HCT116 (cell line): Measurements from ENCODE around the gene FER. TPM values are rescaled to one million over a fixed set of nuclear protein-coding genes. Genes with fewer than 3 reads are reported as not detected.
A peak's percentile ranks its signal among the peaks of the same experiment; 100 is the strongest.

ENCODE experiments used
- ATAC-seq: fragments of 200-7000 bp; cut with Tn5 transposase; 2 replicates; pipeline ENCODE4 v1.9.1; 2020; ENCODE audit warnings: mild to moderate bottlenecking, moderate library complexity
- BruUV-seq: library from RNA; stranded (reverse); fragments of 400-500 nt; replicated peaks from 2 replicates; lab custom pipeline; 2021; lab: Mats Ljungman, UMichigan
- CTCF ChIA-PET: fragments of 300-600 bp; sonication (Branson Sonifier 250); formaldehyde crosslinking; loops from one replicate; lab custom pipeline; 2021; ENCODE audit warnings: antibody characterized with exemption; lab: Charles Lee
- POLR2A ChIA-PET: fragments of 300-600, 350-600 bp; sonication (Branson Sonifier 250); formaldehyde crosslinking; loops from one replicate; lab custom pipeline; 2021; ENCODE audit warnings: antibody characterized with exemption; lab: Charles Lee
- RAD21 ChIA-PET, 2 experiments: fragments of 300-600 bp; sonication (Branson Sonifier 250); formaldehyde crosslinking; loops; one replicate each; lab custom pipeline; 2023; ENCODE audit warnings: low total read pairs in 2 of 2; ENCODE audit not compliant: uncharacterized antibody in 2 of 2, unreplicated experiment in 2 of 2, low non-redundant PET in 1 of 2; lab: Charles Lee
- DNase-seq: peaks from one replicate; pipeline ENCODE4 v3.0.0-alpha.2; 2010; ENCODE audit warnings: low read depth, low spot score
- H2AFZ ChIP-seq: fragments of 200-600 bp; shearing (Covaris generic), sonication (generic); 2 replicates; pipeline ENCODE4 v1.6.1; 2017; ENCODE audit warnings: low read depth, mixed run types, mixed read lengths, antibody characterized with exemption, low read length; ENCODE audit not compliant: poor library complexity, severe bottlenecking
- H3K27ac ChIP-seq: 2 replicates; pipeline ENCODE4 v1.5.1; 2012; ENCODE audit warnings: low read depth, low read length
- H3K27me3 ChIP-seq: fragments of 200-600 bp; sonication (generic); 2 replicates; pipeline ENCODE4 v1.6.1; 2016; ENCODE audit warnings: mixed run types, low read length, mixed read lengths; ENCODE audit not compliant: insufficient read depth
- H3K36me3 ChIP-seq, 2 experiments: fragments of 200-500 bp in 1 of 2; fragments of 200-600 bp in 1 of 2; sonication (Bioruptor generic) in 1 of 2; sonication (generic) in 1 of 2; 2 replicates each; pipeline versions ENCODE4 v1.5.1 to v1.6.1; 2014 to 2016; ENCODE audit warnings: low read length in 2 of 2, inconsistent platforms in 1 of 2, mixed read lengths in 1 of 2, mixed run types in 1 of 2; ENCODE audit not compliant: insufficient read depth in 2 of 2, control insufficient read depth in 1 of 2
- H3K4me1 ChIP-seq, 2 experiments: fragments of 200-600 bp in 1 of 2; sonication (generic) in 1 of 2; 2 replicates each; pipeline versions ENCODE4 v1.5.1 to v1.6.1; 2012 to 2017; ENCODE audit warnings: low read length in 2 of 2, inconsistent platforms in 1 of 2, mild to moderate bottlenecking in 1 of 2, mixed read lengths in 1 of 2, mixed run types in 1 of 2, moderate library complexity in 1 of 2; ENCODE audit not compliant: insufficient read depth in 2 of 2, control insufficient read depth in 1 of 2
- H3K4me2 ChIP-seq: fragments of 200-600 bp; sonication (generic); 2 replicates; pipeline ENCODE4 v1.6.1; 2017; ENCODE audit warnings: mixed run types, low read length, mixed read lengths
- H3K4me3 ChIP-seq, 2 experiments: fragments of 200-600 bp in 1 of 2; sonication (generic) in 1 of 2; replicated peaks in 1 of 2; 2 replicates each; pipeline ENCODE4 v1.5.1; 2011 to 2016; ENCODE audit warnings: low read length in 2 of 2, control low read depth in 1 of 2, low read depth in 1 of 2, mild to moderate bottlenecking in 1 of 2, mixed read lengths in 1 of 2, mixed run types in 1 of 2
- H3K79me2 ChIP-seq: fragments of 200-600 bp; sonication (generic); 2 replicates; pipeline ENCODE4 v1.6.1; 2017; ENCODE audit warnings: mild to moderate bottlenecking, mixed run types, low read length, moderate library complexity, mixed read lengths; ENCODE audit not compliant: insufficient read depth
- H3K9ac ChIP-seq: fragments of 200-600 bp; sonication (generic); 2 replicates; pipeline ENCODE4 v1.6.1; 2016; ENCODE audit warnings: low read length, mixed read lengths
- H3K9me2 ChIP-seq: fragments of 200-600 bp; sonication (generic), shearing (Covaris generic); 2 replicates; pipeline ENCODE4 v1.6.1; 2017; ENCODE audit warnings: mixed run types, mild to moderate bottlenecking, moderate library complexity; ENCODE audit not compliant: insufficient read depth
- H3K9me3 ChIP-seq, 2 experiments: fragments of 200-500 bp in 1 of 2; fragments of 200-600 bp in 1 of 2; sonication (Bioruptor generic) in 1 of 2; sonication (generic) in 1 of 2; 2 replicates each; pipeline ENCODE4 v1.6.1; 2014 to 2017; ENCODE audit warnings: low read length in 2 of 2, mixed read lengths in 2 of 2, inconsistent platforms in 1 of 2, low read depth in 1 of 2, mild to moderate bottlenecking in 1 of 2, mixed run types in 1 of 2, moderate library complexity in 1 of 2; ENCODE audit not compliant: control insufficient read depth in 1 of 2, insufficient read depth in 1 of 2
- H4K20me1 ChIP-seq: fragments of 200-600 bp; sonication (generic), shearing (Covaris generic); 2 replicates; pipeline ENCODE4 v1.6.1; 2017; ENCODE audit warnings: mixed run types, mild to moderate bottlenecking, moderate library complexity; ENCODE audit not compliant: insufficient read depth
- ATF3 ChIP-seq: IDR thresholded peaks from 2 replicates; pipeline ENCODE4 v1.6.1; 2012
- CBX3 ChIP-seq: IDR thresholded peaks from 2 replicates; pipeline ENCODE4 v1.6.1; 2012; ENCODE audit warnings: low read depth
- CTCF ChIP-seq, 3 experiments: fragments of 200-600 bp in 1 of 3; sonication (generic) in 1 of 3; IDR thresholded peaks in 2 of 3; conservative IDR thresholded peaks in 1 of 3; 2 replicates each; pipeline ENCODE4 v1.5.1; 2012 to 2017; ENCODE audit warnings: low read depth in 2 of 3, low read length in 2 of 3, antibody characterized with exemption in 1 of 3, borderline replicate concordance in 1 of 3, control low read depth in 1 of 3, mild to moderate bottlenecking in 1 of 3, mixed read lengths in 1 of 3, mixed run types in 1 of 3, moderate library complexity in 1 of 3; ENCODE audit not compliant: insufficient read depth in 1 of 3
- EGR1 ChIP-seq: IDR thresholded peaks from 2 replicates; pipeline ENCODE4 v1.6.1; 2012; ENCODE audit warnings: low read depth
- ELF1 ChIP-seq: IDR thresholded peaks from 2 replicates; pipeline ENCODE4 v1.6.1; 2012; ENCODE audit warnings: low read depth, borderline replicate concordance
- EZH2 ChIP-seq: fragments of 200-600 bp; sonication (generic); IDR thresholded peaks from 2 replicates; pipeline ENCODE4 v1.6.1; 2017; ENCODE audit warnings: antibody characterized with exemption, mixed run types
- FOSL1 ChIP-seq: IDR thresholded peaks from 2 replicates; pipeline ENCODE4 v1.6.1; 2012; ENCODE audit warnings: low read depth
- MAX ChIP-seq: IDR thresholded peaks from 2 replicates; pipeline ENCODE4 v1.6.1; 2012
- POLR2A ChIP-seq: IDR thresholded peaks from 2 replicates; pipeline ENCODE4 v1.7.0; 2011; ENCODE audit warnings: borderline replicate concordance; ENCODE audit not compliant: insufficient read depth, insufficient read length; ENCODE audit errors: extremely low read depth
- POLR2AphosphoS5 ChIP-seq: IDR thresholded peaks from 2 replicates; pipeline ENCODE4 v1.6.1; 2011; ENCODE audit warnings: mild to moderate bottlenecking, low read depth, low read length, moderate library complexity
- RAD21 ChIP-seq: IDR thresholded peaks from 2 replicates; pipeline ENCODE4 v1.6.1; 2012; ENCODE audit warnings: low read depth, mild to moderate bottlenecking
- REST ChIP-seq: IDR thresholded peaks from 2 replicates; pipeline ENCODE4 v1.6.1; 2012; ENCODE audit warnings: low read depth
- SIN3A ChIP-seq: IDR thresholded peaks from 2 replicates; pipeline ENCODE4 v1.6.1; 2012; ENCODE audit warnings: low read depth
- SP1 ChIP-seq: IDR thresholded peaks from 2 replicates; pipeline ENCODE4 v1.6.1; 2012; ENCODE audit warnings: low read depth
- TCF7L2 ChIP-seq: IDR thresholded peaks from 2 replicates; pipeline ENCODE4 v1.7.0; 2011; ENCODE audit warnings: borderline replicate concordance, inconsistent platforms; ENCODE audit not compliant: insufficient read depth, insufficient read length; ENCODE audit errors: extremely low read depth
- YY1 ChIP-seq: IDR thresholded peaks from 2 replicates; pipeline ENCODE4 v1.6.1; 2011; ENCODE audit warnings: low read length, low read depth, moderate library complexity, mild to moderate bottlenecking; ENCODE audit not compliant: insufficient replicate concordance; ENCODE audit errors: extremely low read depth
- ZBTB33 ChIP-seq: IDR thresholded peaks from 2 replicates; pipeline ENCODE4 v1.6.1; 2011; ENCODE audit warnings: mild to moderate bottlenecking, low read length, moderate library complexity; ENCODE audit not compliant: insufficient replicate concordance; ENCODE audit errors: extremely low read depth
- ZFX ChIP-seq: fragments of 450-650 bp; IDR thresholded peaks from 2 replicates; pipeline ENCODE4 v1.6.1; 2017
- ZNF274 ChIP-seq: fragments of 200-500 bp; sonication (Bioruptor generic); IDR thresholded peaks from 2 replicates; pipeline ENCODE4 v1.6.1; 2014; ENCODE audit warnings: mild to moderate bottlenecking, low read depth, low read length, inconsistent platforms
- intact Hi-C: fragments of 100-400 bp; cut with micrococcal nuclease; formaldehyde crosslinking; loops from 2 replicates; pipeline ENCODE4 v1.10.0; 2022
- total RNA-seq: library from RNA; stranded (reverse); gene quantifications from one replicate; pipeline ENCODE4 v1.2.1, GENCODE V29; 2021; ENCODE audit not compliant: unreplicated experiment

The FER gene
- total RNA-seq, 1 experiment from 2014 or later = 32.0 TPM

GRCh38 chr5:108801301-108801700 is 53.6 kb downstream of the FER start:
- intact Hi-C loops = no loop called here

More at GRCh38 chr5:108801301-108801700, 53.6 kb downstream of the FER start:
- TF ChIP-seq CBX3 (no peak), ELF1 (no peak), YY1 (no peak), REST (no peak), MAX (no peak), TCF7L2 (no peak), ZBTB33 (no peak), ATF3 (no peak), ZNF274 (no peak), POLR2A (no peak), FOSL1 (no peak), RAD21 (no peak), EZH2 (no peak), CTCF (IDR thresholded peaks at IDR 0.05 in 2 of 3, conservative IDR thresholded peaks at IDR 0.05 in 1 of 3; ENCODE audit: borderline replicate concordance in 1 of 3, insufficient read depth in 1 of 3, low read depth in 2 of 3, low read length in 2 of 3) (no peak), POLR2AphosphoS5 (no peak), ZFX (no peak), SIN3A (no peak), EGR1 (no peak), SP1 (no peak)
- no peak overlapping the region for H2AFZ ChIP-seq
- H3K4me2 ChIP-seq = peak overlapping the region; percentile 69
- ATAC-seq (peak; percentile 56), DNase-seq (no peak)
- RAD21 ChIA-PET = no interaction called here
- H3K9me2 ChIP-seq = no peaks in the 10 kb centered on the region
- H3K9me3 ChIP-seq = peaks cover 0 to 4% of the 10 kb centered on the region in 2 experiments; a peak in 2 of 4 replicates
- peak overlapping the region in 1 of 2 experiments; percentile 20; a peak in 1 of 4 replicates for H3K4me3 ChIP-seq
- H3K27ac ChIP-seq = peak overlapping the region; percentile 61
- peak overlapping the region; percentile 38 for H3K9ac ChIP-seq
- no peaks in the 10 kb centered on the region; the same call in 1 of the 2 replicates for H3K79me2 ChIP-seq
- TSS peak; percentile 99 for BruUV-seq
- H3K27me3 ChIP-seq = no peaks in the 10 kb centered on the region
- POLR2A ChIA-PET = interaction anchor here (1.0 to 2.8 kb wide), 3 partner anchors 9 to 15 kb away, joined by 3 to 11 read pairs (median 4); no protein-coding TSS in a partner anchor
- no peaks in the 10 kb centered on the region for H4K20me1 ChIP-seq
- H3K4me1 ChIP-seq = peaks cover 14 to 26% of the 10 kb centered on the region in 2 experiments
- CTCF ChIA-PET = no interaction called here
- no peaks in the 10 kb centered on the region for H3K36me3 ChIP-seq
